COLO668 (cell line): ENCODE results near the gene DNM1.
A peak's percentile ranks its signal among the peaks of the same experiment; 100 is the strongest.

ENCODE experiments used
- DNase-seq: peaks from one replicate; lab custom pipeline; 2025; ENCODE audit not compliant: unreplicated experiment; lab: John Stamatoyannopoulos, UW

DNM1 gene

DNA sequence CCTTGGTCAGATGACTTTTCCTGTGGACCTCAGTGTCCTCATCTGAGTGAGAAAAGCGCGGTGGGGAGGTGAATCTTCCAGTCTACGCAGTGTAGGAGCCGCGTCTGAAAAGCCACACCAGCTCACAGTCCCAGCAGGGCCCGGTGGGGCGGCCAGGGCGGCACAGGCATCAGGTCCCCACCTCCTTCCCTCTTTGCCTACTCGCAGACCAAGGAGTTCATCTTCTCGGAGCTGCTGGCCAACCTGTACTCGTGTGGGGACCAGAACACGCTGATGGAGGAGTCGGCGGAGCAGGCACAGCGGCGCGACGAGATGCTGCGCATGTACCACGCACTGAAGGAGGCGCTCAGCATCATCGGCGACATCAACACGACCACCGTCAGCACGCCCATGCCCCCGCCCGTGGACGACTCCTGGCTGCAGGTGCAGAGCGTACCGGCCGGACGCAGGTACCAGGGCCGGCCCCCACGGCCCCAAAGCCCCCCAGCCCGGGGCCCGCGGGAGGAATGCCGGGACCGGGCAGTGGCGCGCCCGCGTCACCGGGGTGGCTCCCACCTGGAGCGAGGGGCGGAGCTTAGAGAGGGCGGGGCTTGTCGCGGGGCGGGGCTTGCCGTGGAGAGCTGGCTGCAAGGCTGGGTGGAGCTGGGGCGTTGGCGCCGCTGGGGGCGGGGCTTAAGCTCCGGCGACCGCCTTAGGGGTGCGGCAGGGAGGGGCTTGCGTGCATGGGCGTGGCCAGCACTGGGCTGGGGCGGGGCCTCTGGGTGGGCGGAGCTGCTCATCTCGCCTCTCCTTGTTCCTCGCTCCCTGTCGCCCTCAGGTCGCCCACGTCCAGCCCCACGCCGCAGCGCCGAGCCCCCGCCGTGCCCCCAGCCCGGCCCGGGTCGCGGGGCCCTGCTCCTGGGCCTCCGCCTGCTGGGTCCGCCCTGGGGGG, 47.0 kb downstream of the DNM1 start:
- peak; percentile 61 for DNase-seq

DNA sequence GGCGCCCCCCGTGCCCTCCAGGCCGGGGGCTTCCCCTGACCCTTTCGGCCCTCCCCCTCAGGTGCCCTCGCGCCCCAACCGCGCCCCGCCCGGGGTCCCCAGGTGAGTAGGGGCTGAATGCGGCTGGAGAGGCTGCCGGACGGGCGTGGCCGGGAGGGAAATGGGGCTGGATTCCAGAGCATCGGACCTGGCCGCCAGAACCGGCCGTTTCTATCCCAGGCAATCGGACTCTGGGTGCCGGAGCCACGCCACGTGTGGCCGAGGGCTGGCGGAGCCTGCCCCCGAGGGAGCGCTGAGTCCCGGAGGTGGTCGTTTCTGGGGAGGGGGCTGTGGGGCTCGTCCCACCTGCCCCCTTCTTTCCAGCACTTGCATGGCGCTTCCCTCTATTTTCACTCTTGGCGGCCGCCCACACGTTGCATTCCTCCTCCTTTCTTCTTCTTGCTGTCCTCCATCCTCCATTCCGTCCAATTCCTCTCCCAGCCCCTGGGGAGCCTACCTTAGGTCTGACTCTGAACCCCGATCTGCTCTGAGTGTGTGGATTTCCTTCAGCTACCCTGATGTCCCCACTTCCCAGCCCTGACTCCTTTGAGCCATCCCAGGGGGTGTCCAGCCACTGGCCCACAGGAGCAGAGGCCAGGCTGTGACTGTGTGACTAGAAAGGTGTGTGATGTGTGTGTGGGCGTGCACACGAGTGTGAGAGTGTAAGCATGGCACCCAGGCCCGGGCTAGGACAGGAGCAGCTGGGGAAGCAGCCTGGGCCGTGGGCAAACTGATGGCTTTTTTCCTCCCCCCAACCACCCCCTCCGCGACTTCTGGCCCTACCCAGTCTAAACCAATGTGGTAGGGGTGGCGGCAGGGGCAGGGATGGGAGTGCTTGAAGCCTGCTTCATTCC, 47.9 kb downstream of the DNM1 start:
- no peak for DNase-seq

DNA sequence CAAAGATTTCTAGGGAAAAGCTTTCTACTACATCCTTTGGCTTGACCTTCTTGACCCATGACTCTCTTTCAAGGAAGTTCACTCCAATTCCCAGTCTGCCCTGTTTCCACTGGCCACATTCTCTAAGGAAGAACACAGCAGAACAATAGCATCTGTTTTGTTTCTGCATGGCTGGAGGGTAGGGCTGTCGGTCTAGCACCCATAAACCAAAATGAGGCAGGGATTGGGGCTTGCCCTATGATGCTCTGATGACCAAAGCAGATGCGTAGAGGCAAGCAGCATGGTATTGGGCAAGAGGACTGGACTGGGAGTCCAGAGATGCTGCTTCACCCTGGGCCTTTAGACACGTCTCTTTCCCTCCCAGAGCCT, 48.5 kb downstream of the DNM1 start:
- no peak for DNase-seq

DNA sequence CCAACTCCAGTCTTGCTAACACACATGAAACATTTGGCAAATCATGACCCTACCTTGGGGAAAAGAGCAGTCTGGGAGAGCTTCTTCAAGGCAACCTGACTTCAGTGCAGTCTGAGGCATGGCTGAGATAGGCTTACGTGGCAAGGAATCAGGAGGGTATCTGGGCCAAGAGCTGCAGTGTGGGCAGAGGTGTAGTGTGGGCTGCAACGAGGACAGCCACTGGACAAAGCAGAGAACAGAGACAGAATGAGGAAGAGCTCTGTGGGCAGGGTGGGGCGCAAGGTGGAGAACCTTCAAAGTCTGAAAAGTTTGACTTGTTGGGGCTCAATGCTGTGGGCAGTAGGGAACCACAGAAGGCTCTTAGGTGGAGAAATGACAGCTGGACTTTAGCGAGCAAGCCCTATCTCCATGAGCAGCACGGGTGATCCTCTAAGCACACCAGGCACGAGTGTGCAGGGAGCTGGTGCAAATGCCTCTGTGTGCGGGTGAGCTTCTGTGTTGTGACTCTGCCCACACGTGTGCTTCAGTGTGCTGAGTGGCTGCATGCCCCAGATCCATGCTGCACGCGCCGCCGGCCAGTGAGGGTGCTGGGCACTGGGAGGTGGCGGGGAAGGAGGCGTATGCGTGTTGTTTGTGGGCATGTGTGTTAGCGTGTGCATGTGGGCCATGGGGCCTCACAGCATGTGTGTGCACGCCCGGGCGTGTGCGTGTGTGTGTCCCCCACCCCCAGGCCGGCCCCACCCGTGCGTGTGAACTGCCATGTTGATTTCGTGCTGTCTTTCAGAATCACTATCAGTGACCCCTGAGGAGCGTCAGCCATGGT, 49.3 kb downstream of the DNM1 start:
- DNase-seq: no peak

- no peak for DNase-seq
These were observed 50.2 kb downstream of the DNM1 start for GRCh38 chr9:128253140-128253990.

- no peak for DNase-seq
These were observed 50.8 kb downstream of the DNM1 start for GRCh38 chr9:128253991-128254346.

GRCh38 chr9:128254362-128254761, 51.2 kb downstream of the DNM1 start:
- no peak for DNase-seq

GRCh38 chr9:128254855-128255759, 51.9 kb downstream of the DNM1 start:
- peak; percentile 71 for DNase-seq

- no peak for DNase-seq
These were observed 54.1 kb downstream of the DNM1 start for GRCh38 chr9:128257086-128257825.

GRCh38 chr9:128257907-128258306, 54.7 kb downstream of the DNM1 start:
- DNase-seq: no peak

DNA sequence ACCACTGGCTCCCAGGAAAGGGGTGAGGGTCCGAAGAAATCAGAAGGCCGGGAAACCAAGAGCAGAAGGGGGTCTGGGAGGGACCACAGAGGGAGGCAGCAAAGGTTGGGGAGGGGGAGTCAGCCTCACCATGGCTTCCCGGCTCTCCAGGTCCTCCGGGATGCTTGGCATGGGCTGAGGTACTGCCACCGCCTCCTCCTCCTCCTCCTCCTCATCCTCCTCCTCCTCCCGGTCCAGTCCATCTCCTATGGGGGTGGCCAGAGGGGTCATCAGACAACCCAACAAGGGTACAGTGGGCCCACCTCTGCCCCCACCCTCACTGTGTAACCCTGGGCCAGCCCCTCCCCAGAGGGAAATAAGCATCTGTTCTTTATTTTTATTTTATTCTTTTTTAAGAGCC, 55.1 kb downstream of the DNM1 start:
- no peak for DNase-seq

DNA sequence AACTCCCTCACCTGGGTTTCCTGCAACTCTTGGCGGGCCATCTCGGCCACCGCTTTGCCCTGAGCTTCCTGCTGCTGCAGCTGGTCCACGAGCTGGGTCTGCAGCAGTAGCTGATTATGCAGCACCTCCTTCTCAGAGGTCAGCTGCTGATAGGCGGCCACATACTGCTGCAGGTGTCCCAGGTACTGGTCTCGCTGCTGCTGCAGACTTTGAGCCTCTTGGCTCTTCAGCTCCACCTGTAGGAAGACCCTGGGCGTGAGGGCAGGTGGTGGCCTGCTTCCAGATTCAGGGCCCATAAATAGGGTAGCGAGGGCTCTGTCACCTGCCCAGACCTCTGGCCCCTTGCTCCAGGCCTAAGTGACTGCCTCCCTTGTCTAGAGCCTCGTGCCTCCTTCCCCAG, 56.0 kb downstream of the DNM1 start:
- no peak for DNase-seq

DNA sequence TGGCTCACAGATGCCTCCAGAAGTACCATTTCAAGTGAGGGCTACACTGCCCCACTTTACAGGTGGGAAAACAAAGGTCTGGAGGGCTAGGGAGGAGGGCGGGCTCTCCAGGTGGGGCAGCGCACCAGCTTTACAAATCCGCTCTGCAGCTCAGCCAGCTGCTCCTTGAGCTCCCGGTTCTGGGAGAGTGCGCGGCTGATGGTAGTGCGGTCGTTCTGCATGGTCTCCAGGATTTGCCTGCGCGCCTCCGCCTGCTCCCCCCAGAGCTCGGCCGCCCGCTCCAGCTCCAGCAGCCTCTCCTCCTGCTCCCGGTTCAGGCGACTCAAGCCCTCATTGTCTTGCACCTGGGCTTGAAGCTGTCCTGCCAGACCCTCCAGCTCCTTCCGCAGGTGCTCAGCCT, 57.2 kb downstream of the DNM1 start:
- no peak for DNase-seq

GRCh38 chr9:128262687-128263086, 59.5 kb downstream of the DNM1 start:
- no peak for DNase-seq

GRCh38 chr9:128265348-128265847, 62.2 kb downstream of the DNM1 start:
- DNase-seq: no peak

GRCh38 chr9:128266868-128267590, 63.9 kb downstream of the DNM1 start:
- DNase-seq: no peak

DNA sequence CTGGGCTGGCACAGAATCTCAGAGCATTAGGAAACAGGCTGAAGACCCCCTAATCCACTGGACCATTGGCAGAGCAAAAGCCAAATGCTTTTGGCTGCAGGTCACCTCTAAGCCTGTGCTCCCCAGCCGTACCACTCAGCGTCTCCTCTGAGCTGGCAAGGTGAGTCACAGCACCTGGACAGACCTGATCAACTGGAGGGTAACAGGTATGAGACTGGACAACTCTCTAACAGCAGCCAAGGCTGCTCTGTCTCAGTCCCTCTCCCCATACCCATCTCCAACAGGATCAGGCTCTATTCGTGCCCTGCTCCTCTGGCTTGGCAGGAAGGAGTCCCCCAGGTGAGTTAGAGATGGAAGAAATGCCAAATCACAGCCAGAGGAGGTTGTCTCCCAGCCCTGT, 67.9 kb downstream of the DNM1 start:
- DNase-seq: no peak

DNA sequence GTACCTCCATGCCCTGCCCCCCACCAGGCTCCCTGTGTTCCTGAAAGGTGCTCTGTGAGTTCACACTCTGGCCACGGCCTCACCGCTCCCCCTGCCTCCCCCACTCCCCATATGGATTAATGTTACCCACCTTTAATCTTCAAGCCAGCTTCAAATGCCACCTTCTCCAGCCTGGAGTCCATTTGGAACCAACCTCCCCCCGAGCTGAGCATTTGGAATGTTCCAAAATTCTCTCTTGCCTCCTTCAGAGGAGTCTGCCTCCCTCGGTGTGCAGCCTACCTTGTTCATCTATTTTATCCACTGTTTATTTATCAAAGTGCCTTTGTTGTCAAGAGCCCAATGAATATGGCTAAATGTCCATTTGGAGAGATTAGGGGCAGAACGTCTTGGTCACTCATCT, 68.3 kb downstream of the DNM1 start:
- DNase-seq: no peak
